Adipose tissue (tissue), 3 donors: Measurements from ENCODE around the gene DAPK1. TPM values are rescaled to one million over a fixed set of nuclear protein-coding genes. Genes with fewer than 3 reads are reported as not detected.
"Not testable (repeated sequence)": the region's sequence is repeated elsewhere in the genome, so short reads cannot be mapped to it uniquely, and the experiment has no call there.

ENCODE experiments used
- H3K27ac ChIP-seq: one replicate; pipeline ENCODE4 v1.5.1; 2013; ENCODE audit warnings: low read depth, low read length
- WGBS, 3 donors: extraction: QIAGEN DNeasy Blood & Tissue Kit; methylation state at CpG; one replicate each; pipeline ENCODE4 v1.1.7; 2013; 5-methylcytosine and 5-hydroxymethylcytosine counted together
- polyA plus RNA-seq, 3 donors: library from polyadenylated mRNA; stranded (reverse); fragments of 200-250 nt; gene quantifications; one replicate each; pipeline ENCODE4 v1.2.3, GENCODE V29; 2013
- donor health status: healthy with polysubstance abuse.
- donor health status: Bipolar disorder and iron deficiency.
- donor health status: healthy.

DAPK1 gene
- polyA plus RNA-seq, 3 donors: 7.4 to 39.8 (median 12.8) TPM

GRCh38 chr9:87533271-87533670 lies 35.6 kb downstream of the DAPK1 start:
- H3K27ac ChIP-seq: no peak overlapping the region
- WGBS, 3 donors: 63 to 95% (median 92%) methylated on average over 2 of the region's 2 CpGs

DNA sequence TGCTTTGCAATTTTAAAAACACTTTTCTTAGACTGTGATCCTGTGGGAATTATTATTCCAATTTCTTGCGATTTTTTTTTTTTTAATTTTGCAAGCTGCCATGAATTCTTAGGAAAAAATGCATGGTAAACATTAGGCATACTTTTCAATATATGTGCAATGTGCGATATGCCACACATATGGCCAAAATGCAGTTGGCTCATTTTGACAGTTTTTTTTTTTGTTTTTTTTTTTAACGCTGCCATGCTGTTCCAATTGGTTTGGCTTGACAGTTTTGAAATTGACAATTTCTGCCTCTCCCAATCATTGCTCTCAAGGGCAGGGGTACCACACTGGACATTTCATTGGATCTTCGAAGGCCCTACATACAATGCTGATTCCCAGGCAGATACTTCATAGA lies 36.4 kb downstream of the DAPK1 start:
- no peak overlapping the region for H3K27ac ChIP-seq
- WGBS, 3 donors: 92 to 97% (median 97%) methylated on average over 4 of the region's 4 CpGs

- no peak overlapping the region for H3K27ac ChIP-seq
- whole genome bisulfite sequencing, 3 donors: 91 to 96% (median 91%) methylated on average over 2 of the region's 2 CpGs
Observed at GRCh38 chr9:87534957-87535356, 37.3 kb downstream of the DAPK1 start.

DNA sequence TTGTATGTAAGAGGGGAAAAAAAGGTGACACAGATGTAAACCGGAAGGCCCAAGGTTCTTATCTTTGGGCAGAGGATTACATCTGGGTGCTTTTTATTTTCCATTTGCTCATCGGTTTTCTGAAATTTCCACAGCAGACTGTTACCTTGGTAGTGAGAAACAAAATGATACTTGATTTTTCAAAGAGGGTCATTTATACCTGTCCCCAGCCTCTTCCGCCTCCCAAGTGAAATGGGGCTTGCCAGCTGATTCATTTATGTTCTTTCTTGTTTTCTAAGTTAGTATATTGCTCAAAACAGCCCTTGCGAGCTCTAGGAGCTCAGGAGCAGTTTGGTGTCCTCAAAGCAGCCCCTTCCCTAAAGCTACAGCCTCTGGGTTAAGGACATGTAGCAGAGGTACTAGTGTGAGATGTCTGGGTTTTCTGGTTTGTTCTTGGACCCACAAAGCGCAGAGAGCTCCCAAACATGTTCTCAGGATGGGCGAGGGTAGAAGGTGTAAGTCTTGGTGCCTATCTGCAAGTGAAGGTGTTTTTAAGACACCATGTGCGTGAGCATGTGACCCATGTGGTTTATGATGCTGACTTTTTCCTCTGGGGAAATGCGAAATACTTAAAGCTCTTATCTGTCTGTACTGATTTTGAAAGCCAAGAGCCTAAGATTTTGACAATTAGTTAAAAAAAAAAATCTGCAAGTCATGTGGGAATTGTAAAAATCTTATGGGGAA lies 38.3 kb downstream of the DAPK1 start:
- H3K27ac ChIP-seq: no peak overlapping the region
- 69 to 78% (median 74%) methylated on average over 8 of the region's 8 CpGs for WGBS, 3 donors

DNA sequence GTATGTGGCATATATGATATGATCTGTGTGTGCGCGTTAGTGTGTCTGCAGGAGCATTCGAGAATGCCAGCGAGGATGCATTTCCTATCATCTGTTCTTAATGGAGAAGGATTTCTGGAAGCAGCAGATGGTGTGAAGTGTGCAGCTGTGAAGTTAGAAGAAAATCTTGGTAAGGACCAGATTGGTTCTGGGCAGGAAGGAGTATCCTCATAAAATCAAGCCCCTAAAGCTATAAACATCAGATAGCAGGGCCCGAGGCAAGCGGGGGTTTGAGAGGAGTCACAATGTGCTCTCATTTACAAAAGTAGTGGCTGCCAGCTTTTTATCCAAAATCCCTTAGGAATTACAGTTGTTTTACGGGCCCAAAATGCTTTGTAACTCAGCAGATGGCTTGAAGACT lies 40.0 kb downstream of the DAPK1 start:
- WGBS, 3 donors: 76 to 85% (median 79%) methylated on average over 7 of the region's 7 CpGs
- no peak overlapping the region for H3K27ac ChIP-seq

DNA sequence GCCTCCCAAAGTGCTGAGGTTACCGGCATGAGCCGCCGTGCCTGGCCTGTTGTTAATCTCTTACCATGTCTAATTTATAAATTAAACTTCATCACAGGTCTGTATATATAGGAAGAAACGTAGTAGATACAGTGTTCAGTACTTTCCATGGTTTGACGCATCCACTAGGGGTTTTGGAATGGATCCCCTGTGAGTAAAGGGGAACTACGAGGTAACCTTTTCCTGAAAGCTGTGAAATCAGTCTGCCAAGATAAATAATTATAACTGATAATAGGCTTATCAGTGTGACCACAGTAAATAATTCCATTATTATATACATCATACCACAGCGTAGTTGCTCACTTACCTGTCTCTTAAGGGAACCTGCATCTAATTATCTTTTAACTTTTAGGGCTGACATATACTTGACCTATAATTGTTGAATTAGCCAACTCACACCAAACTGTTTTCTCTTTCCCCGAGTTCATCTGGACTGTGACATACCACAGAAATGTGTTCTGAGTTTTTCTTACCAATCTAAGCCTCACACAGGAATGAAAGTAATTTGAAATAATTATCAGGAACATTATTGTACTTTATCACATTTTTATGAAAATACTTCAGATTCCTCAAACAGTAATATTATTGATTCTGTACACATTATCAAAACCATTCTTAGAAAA lies 42.9 kb downstream of the DAPK1 start:
- WGBS, 3 donors: 65 to 89% (median 88%) methylated on average over 8 of the region's 8 CpGs
- no peak overlapping the region for H3K27ac ChIP-seq

GRCh38 chr9:87541663-87542062 lies 44.0 kb downstream of the DAPK1 start:
- 78 to 87% (median 80%) methylated on average over 2 of the region's 2 CpGs for WGBS, 3 donors
- no peak overlapping the region for H3K27ac ChIP-seq

DNA sequence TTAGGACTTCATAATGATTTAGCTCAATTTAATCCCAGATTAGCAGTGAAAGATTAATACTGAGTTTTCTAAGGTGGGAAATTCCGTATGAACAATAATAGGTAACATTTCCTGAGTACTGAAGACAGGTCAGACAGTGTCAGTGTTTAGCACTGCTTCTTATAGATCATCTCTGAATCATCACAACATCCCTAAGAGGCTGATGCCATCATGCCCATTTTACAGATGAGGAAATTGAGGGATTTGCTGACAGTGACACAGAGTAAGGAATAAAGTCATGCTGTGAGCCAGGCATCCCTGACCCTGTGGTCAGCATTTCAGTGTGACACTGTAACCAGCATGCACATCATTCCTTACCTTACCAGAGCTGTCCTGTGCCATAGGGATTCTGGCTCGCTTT lies 44.5 kb downstream of the DAPK1 start:
- 49 to 81% (median 70%) methylated on average over 2 of the region's 2 CpGs for WGBS, 3 donors

DNA sequence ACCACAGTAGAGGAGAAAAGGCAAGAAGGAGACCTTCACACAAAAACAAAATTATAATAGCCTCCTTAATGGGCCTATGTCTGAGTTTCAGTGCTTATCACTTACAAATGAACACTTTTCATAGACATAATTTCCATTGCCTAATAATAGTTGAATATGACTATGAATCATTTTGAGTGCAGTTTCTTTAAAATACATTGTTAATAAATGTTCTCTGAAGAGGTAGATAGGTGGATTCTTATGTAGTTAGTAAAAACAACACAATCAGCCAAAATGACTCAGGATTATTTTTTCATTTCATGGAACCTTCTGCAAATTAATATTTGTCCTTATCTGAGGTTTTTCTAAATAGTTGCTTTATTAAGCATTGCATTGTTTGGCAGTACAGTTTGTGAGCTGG lies 45.6 kb downstream of the DAPK1 start:
- no peak overlapping the region for H3K27ac ChIP-seq

More for the DNA sequence above, 44.5 kb downstream of the DAPK1 start:
- H3K27ac ChIP-seq: no peak overlapping the region

GRCh38 chr9:87545858-87546257 lies 48.2 kb downstream of the DAPK1 start:
- WGBS, 3 donors: 89 to 100% (median 91%) methylated on average over 1 of the region's 1 CpG
- no peak overlapping the region for H3K27ac ChIP-seq

GRCh38 chr9:87546704-87547103 lies 49.0 kb downstream of the DAPK1 start:
- WGBS, 3 donors: 67 to 73% (median 73%) methylated on average over 7 of the region's 7 CpGs
- no peak overlapping the region for H3K27ac ChIP-seq

DNA sequence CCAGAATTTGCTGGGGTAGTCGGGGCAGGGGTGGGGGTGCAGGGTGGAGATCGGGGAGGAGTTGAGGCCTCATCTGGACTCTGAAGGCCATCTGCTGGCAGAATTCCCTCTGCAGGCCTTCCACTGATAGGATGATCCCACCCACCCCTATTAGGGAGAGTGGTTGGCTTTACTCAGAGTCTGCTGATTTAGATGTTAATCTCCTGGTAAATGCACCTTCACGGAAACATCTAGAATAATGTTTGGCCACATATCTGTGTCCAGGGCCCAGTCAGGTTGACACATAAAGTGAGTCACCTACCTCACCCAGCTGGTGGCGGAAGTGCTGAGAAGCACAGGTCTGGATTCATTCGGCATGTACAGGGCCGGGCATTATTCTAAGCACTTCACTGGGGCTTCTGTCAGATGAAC lies 50.0 kb downstream of the DAPK1 start:
- H3K27ac ChIP-seq: no peak overlapping the region
- 61 to 83% (median 80%) methylated on average over 6 of the region's 6 CpGs for WGBS, 3 donors

- WGBS, 3 donors: 95 to 99% (median 98%) methylated on average over 3 of the region's 3 CpGs
Observed at GRCh38 chr9:87548159-87548558, 50.5 kb downstream of the DAPK1 start.

DNA sequence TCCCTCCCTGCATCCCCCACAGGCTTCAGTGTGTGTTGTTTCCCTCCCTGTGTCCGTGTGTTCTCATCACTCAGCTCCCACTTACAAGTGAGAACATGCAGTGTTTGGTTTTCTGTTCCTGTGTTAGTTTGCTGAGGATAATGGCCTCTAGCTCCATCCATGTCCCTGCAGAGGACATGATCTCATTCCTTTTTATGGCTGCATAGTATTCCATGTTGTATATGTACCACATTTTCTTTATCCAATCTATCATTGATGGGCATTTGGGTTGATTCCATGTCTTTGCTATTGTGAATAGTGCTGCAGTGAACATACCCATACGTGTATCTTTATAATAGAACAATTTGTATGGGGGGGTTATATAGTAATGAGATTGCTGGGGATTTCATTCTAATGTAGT lies 51.4 kb downstream of the DAPK1 start:
- WGBS, 3 donors: 97 to 98% (median 97%) methylated on average over 2 of the region's 2 CpGs
- not testable (repeated sequence) for H3K27ac ChIP-seq

More at GRCh38 chr9:87548159-87548558, 50.5 kb downstream of the DAPK1 start:
- H3K27ac ChIP-seq: no peak overlapping the region

DNA sequence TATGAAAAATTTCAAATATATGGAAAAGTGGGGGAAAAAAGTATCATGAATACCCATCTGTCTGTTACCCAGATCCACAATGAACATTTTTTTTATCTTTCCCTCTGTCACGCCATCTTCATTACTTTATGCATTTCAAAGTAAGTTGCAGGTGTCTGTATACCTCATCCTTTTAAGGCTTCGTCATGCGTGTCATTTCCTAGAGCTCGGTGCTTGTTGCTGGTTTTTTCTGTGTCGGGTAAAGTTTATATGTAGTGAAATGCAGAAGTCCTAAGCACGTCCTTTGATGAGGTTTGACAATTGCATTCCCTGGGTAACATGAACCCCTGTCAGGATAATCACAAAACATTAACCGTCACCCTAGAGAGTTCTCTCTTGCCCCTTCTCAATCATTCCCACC lies 52.1 kb downstream of the DAPK1 start:
- no peak overlapping the region for H3K27ac ChIP-seq
- 88 to 93% (median 88%) methylated on average over 7 of the region's 7 CpGs for WGBS, 3 donors

DNA sequence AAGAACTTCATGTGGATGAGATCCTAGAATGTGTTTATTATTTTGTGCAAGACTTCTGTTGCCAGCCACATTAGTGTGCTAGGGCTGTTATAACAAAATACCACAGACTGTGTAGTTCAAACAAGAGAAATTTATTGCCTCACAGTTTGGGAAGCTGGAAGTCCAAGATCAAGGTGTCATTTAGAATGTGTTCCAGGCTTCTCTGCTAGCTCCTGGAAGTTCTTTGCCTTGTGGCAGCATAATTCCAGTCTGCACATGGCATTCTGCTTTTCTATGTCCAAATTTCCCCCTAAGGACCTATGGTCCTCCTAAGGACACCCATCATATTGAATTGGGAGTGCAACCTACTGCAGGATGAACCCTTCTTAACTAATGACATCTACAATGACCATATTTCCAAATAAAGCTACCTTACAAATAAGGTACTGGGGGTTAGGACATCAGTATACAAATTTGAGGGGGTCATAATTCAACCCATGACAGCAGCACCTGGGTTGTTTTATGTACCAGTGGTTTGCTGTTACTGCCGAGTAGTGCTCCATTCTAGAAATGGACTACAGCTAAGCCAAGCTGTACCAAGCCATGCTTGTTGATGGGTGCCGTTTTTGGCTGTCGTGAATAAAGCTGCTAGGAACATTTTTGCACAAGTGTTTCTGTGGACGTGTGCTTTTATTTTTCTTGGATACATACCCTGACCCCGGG lies 52.7 kb downstream of the DAPK1 start:
- WGBS, 3 donors: 89 to 90% (median 90%) methylated on average over 5 of the region's 5 CpGs
- H3K27ac ChIP-seq: no peak overlapping the region

- WGBS, 3 donors: 70 to 87% (median 84%) methylated on average over 10 of the region's 10 CpGs
- no peak overlapping the region for H3K27ac ChIP-seq
Observed at GRCh38 chr9:87551772-87552217, 54.1 kb downstream of the DAPK1 start.

DNA sequence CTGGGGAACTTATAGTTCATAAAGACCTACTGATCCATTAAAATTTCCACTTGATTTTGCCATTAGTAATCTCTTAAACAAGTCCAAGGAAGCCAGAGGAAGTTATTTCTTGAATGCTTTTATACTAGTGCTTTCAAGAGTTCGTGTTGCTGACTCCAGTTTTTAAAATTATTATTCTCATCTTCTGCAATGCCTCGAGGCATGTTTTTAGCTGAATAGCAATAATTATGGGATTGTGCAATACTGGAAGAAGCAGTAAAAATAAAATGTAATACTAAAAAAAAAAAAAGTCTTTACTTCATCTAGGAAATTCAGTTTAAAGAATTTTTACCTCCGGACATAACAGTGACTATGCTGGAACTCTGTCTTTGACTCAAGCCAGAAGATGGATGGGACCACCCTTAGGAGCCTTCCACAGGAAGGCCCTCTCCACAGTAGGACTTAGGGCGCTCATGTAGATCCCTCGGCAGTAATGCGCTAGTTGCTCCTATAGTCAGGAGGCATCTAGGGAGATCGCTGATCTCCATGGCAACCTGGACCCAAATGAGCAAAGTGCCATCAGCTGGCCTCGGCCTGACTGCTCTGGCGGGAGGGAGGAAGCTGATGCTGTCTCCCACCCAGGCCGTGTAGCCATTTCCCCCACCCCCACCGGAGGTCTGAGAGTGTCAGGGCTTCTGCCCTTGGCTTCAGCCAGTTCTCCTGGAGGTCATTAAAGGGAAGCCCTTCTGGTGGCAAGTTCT lies 56.7 kb downstream of the DAPK1 start:
- H3K27ac ChIP-seq: no peak overlapping the region

GRCh38 chr9:87554976-87555375 lies 57.3 kb downstream of the DAPK1 start:
- 41 to 96% (median 48%) methylated on average over 2 of the region's 2 CpGs for WGBS, 3 donors
- no peak overlapping the region for H3K27ac ChIP-seq

More for the DNA sequence above, 56.7 kb downstream of the DAPK1 start:
- WGBS, 3 donors: 59 to 71% (median 60%) methylated on average over 11 of the region's 11 CpGs
